Astrocyte (in vitro differentiated cells and primary cell): ENCODE measurements around the gene LSM12. TPM values are rescaled to one million over a fixed set of nuclear protein-coding genes. Genes with fewer than 3 reads are reported as not detected.
A peak's percentile ranks its signal among the peaks of the same experiment; 100 is the strongest.

Source experiments
- DNase-seq: peaks from one replicate; pipeline ENCODE4 v3.0.0-alpha.2; 2010; ENCODE audit warnings: low read depth
- FAIRE-seq: peaks from 2 replicates; lab custom pipeline; 2011; peaks lifted over from hg19 to GRCh38; lab: Jason Lieb, UNC
- H2AFZ ChIP-seq: 2 replicates; pipeline ENCODE4 v1.6.0; 2012; ENCODE audit warnings: low read depth, low read length, inconsistent platforms
- H3K27ac ChIP-seq: 2 replicates; pipeline ENCODE4 v1.5.1; 2011; ENCODE audit warnings: low read depth, low read length, inconsistent platforms
- H3K27me3 ChIP-seq: 2 replicates; pipeline ENCODE4 v1.6.0; 2011; ENCODE audit warnings: low read length, inconsistent platforms; ENCODE audit not compliant: insufficient read depth
- H3K36me3 ChIP-seq: 2 replicates; pipeline ENCODE4 v1.5.1; 2011; ENCODE audit warnings: low read length, inconsistent platforms; ENCODE audit not compliant: insufficient read depth
- H3K4me1 ChIP-seq: 2 replicates; pipeline ENCODE4 v1.5.1; 2011; ENCODE audit warnings: low read length, inconsistent platforms; ENCODE audit not compliant: insufficient read depth
- H3K4me2 ChIP-seq: 2 replicates; pipeline ENCODE4 v1.6.0; 2012; ENCODE audit warnings: low read length, inconsistent platforms
- H3K4me3 ChIP-seq: 2 replicates; pipeline ENCODE4 v1.5.1; 2011; ENCODE audit warnings: low read depth, mild to moderate bottlenecking, low read length, inconsistent platforms; ENCODE audit not compliant: insufficient read depth
- H3K79me2 ChIP-seq: 2 replicates; pipeline ENCODE4 v1.6.0; 2012; ENCODE audit warnings: mild to moderate bottlenecking, low read length, inconsistent platforms; ENCODE audit not compliant: insufficient read depth
- H3K9ac ChIP-seq: 2 replicates; pipeline ENCODE4 v1.6.0; 2012; ENCODE audit warnings: mild to moderate bottlenecking, low read length, inconsistent platforms
- H3K9me3 ChIP-seq: 2 replicates; pipeline ENCODE4 v1.5.1; 2012; ENCODE audit warnings: low read depth, mild to moderate bottlenecking, low read length, inconsistent platforms; ENCODE audit not compliant: insufficient read depth
- H4K20me1 ChIP-seq: 2 replicates; pipeline ENCODE4 v1.6.0; 2012; ENCODE audit warnings: low read length, inconsistent platforms; ENCODE audit not compliant: insufficient read depth
- H3K27ac Mint-ChIP-seq: one replicate; pipeline ENCODE4 v1.8.0; 2021; ENCODE audit warnings: mild to moderate bottlenecking, mixed read lengths; ENCODE audit not compliant: unreplicated experiment
- H3K27me3 Mint-ChIP-seq: one replicate; pipeline ENCODE4 v1.8.0; 2021; ENCODE audit warnings: low read depth, mixed read lengths; ENCODE audit not compliant: unreplicated experiment
- H3K36me3 Mint-ChIP-seq: one replicate; pipeline ENCODE4 v1.8.0; 2021; ENCODE audit warnings: low read depth, mixed read lengths; ENCODE audit not compliant: unreplicated experiment
- H3K4me1 Mint-ChIP-seq: one replicate; pipeline ENCODE4 v1.8.0; 2021; ENCODE audit warnings: low read depth, mixed read lengths; ENCODE audit not compliant: unreplicated experiment
- H3K4me3 Mint-ChIP-seq: one replicate; pipeline ENCODE4 v1.8.0; 2021; ENCODE audit warnings: mild to moderate bottlenecking, moderate library complexity, mixed read lengths; ENCODE audit not compliant: unreplicated experiment
- H3K9me3 Mint-ChIP-seq: one replicate; pipeline ENCODE4 v1.8.0; 2021; ENCODE audit warnings: mild to moderate bottlenecking, mixed read lengths; ENCODE audit not compliant: unreplicated experiment
- CTCF ChIP-seq: IDR thresholded peaks from 2 replicates; pipeline ENCODE4 v1.5.1; 2011; ENCODE audit warnings: low read depth, mild to moderate bottlenecking, inconsistent platforms, low read length, moderate library complexity; ENCODE audit not compliant: insufficient read depth
- EZH2 ChIP-seq: IDR thresholded peaks from 2 replicates; pipeline ENCODE4 v1.6.1; 2012; ENCODE audit warnings: mild to moderate bottlenecking, low read length, inconsistent platforms; ENCODE audit not compliant: insufficient read depth
- total RNA-seq: library from RNA; stranded (reverse); gene quantifications from 2 replicates; pipeline ENCODE4 v1.2.1, GENCODE V29; 2021

Gene LSM12
- total RNA-seq, 1 donor from 2014 or later: 90.5 TPM

GRCh38 chr17:44092051-44092450 is 25.6 kb upstream of the LSM12 start:
- Mint-ChIP-seq H3K27ac (no peak overlapping the region), H3K36me3 (peaks cover 6% of the 10 kb centered on the region), H3K4me1 (peaks cover 36% of the 10 kb centered on the region), H3K4me3 (no peak overlapping the region), H3K9me3 (no peaks in the 10 kb centered on the region), H3K27me3 (no peaks in the 10 kb centered on the region)
- Histone ChIP-seq H3K27me3 (no peaks in the 10 kb centered on the region), H2AFZ (no peak overlapping the region), H3K4me3 (no peak overlapping the region), H3K9ac (no peak overlapping the region), H3K79me2 (no peaks in the 10 kb centered on the region), H3K4me2 (no peak overlapping the region), H3K36me3 (peaks cover 3% of the 10 kb centered on the region), H3K27ac (no peak overlapping the region), H3K4me1 (peaks cover 22% of the 10 kb centered on the region), H3K9me3 (no peaks in the 10 kb centered on the region), H4K20me1 (no peaks in the 10 kb centered on the region)
- FAIRE-seq (no peak), DNase-seq (no peak)
- TF ChIP-seq CTCF (no peak), EZH2 (no peak)

- H3K27me3 Mint-ChIP-seq: no peaks in the 10 kb centered on the region
These were observed 24.9 kb upstream of the LSM12 start for GRCh38 chr17:44091200-44091997.

More at GRCh38 chr17:44091200-44091997, 24.9 kb upstream of the LSM12 start:
- Mint-ChIP-seq H3K4me3 (peak overlapping the region; percentile 54), H3K9me3 (no peaks in the 10 kb centered on the region), H3K4me1 (peaks cover 33% of the 10 kb centered on the region), H3K36me3 (peaks cover 6% of the 10 kb centered on the region), H3K27ac (no peak overlapping the region)
- TF ChIP-seq CTCF (no peak), EZH2 (no peak)
- peaks cover 24% of the 10 kb centered on the region for H3K4me1 ChIP-seq
- H3K79me2 ChIP-seq: no peaks in the 10 kb centered on the region
- FAIRE-seq (no peak), DNase-seq (no peak)
- H3K27me3 ChIP-seq: no peaks in the 10 kb centered on the region
- no peak overlapping the region for H3K4me2 ChIP-seq
- peaks cover 3% of the 10 kb centered on the region for H3K36me3 ChIP-seq
- H3K9ac ChIP-seq: no peak overlapping the region
- no peaks in the 10 kb centered on the region for H4K20me1 ChIP-seq
- no peak overlapping the region for H2AFZ ChIP-seq
- no peak overlapping the region for H3K27ac ChIP-seq
- no peak overlapping the region for H3K4me3 ChIP-seq
- no peaks in the 10 kb centered on the region for H3K9me3 ChIP-seq
